HG03558 (cell line): Measurements from ENCODE around the gene ZEB1.
A peak's percentile ranks its signal among the peaks of the same experiment; 100 is the strongest.

Source experiments
- ATAC-seq: cut with Tn5 transposase; IDR thresholded peaks from one replicate; pipeline ENCODE4 v1.9.1; 2021; ENCODE audit warnings: moderate number of reproducible peaks; ENCODE audit not compliant: unreplicated experiment; ENCODE audit errors: extremely low read depth

Gene ZEB1

DNA sequence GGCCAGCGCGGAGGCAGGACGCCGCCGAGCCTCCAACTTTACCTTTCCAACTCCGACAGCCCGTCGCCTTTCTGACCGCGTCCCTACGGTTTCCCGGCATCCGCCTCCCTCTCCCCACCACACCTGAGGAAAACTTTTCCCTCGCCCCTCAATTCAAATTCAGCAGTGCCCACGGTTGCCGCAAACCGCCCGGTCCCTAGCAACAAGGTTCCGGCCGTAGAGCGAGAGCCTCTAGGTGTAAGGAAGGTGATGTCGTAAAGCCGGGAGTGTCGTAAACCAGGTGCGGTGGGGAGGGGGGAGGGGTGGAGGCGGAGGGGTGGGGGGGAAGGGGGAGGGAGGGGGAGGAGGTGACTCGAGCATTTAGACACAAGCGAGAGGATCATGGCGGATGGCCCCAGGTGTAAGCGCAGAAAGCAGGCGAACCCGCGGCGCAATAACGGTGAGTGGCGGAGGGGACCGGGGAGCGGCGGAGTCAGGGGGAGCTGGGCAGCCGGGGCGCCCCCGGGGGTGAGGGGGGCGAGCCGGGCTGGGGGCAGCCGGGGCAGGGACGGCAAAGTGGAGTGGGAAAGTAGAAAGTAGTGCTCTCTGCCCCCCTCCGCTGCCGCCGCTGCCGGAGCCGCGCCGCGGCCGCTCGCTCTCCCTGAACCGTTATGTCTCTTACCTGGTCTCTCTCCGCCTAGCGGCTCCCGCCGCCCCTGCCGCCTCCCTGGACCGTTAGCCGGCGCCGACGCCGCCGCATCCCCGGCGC lies at the start of gene ZEB1:
Gene ZEB1, plus strand, starts transcription at position 363 of the 748 bp plus-strand sequence. Its CDS starts 19 bp downstream, at position 382.
- peak; percentile 21 for ATAC-seq

DNA sequence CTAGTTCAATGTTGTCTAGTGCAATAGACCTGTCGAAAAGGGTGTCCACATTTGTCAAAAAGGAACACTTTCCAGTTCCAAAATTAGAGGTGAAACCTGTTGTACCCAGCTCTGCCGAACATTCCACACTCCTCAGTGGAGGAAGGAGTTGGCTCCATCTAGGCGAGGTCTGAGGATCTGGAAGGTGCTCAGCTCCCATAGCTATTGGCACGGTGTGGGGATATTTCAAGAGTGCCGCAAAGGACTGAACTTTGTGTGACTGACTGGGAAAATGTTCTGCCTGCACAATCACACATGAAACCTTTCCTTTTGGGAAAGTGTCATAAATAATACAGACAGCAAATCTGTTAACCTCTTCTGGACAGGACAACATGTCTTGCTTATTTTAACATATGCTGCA lies 48.1 kb upstream of the ZEB1 start:
- no peak for ATAC-seq

DNA sequence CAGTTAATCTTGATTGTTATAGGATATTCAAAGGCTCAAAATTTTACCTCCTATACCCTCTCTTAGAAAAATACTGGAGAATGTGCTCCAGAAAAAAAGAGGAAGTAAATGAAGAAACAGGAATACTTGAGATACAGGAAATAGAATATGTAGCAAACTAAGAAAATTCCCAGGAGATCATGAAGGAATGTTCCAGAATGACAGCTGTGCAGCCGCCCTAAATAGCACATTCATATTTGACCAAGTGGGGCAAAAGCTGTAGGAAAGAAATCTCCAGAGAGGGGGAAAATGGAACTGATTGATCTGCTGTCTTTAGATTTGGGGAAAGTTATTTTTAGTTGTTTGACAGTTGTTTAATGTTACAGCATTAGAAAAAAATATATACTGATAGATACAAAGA lies 46.2 kb upstream of the ZEB1 start:
- ATAC-seq = no peak

DNA sequence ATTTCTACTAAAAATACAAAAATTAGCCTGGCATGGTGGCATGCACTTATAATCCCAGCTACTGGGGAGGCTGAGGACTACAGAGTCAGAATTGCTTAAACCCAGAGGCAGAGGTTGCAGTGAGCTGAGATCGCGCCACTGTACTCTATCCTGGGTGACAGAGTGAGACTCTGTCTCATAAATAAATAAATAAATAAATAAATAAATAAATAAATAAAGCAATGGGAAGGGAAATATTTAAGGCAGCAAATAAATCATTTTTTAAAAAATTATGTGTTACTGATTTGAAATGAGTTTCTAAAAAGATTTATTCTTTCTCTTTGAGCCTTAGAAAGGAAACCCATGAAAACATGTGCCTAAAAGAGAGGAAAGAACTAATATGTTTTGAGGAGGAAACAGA lies 45.2 kb upstream of the ZEB1 start:
- no peak for ATAC-seq

DNA sequence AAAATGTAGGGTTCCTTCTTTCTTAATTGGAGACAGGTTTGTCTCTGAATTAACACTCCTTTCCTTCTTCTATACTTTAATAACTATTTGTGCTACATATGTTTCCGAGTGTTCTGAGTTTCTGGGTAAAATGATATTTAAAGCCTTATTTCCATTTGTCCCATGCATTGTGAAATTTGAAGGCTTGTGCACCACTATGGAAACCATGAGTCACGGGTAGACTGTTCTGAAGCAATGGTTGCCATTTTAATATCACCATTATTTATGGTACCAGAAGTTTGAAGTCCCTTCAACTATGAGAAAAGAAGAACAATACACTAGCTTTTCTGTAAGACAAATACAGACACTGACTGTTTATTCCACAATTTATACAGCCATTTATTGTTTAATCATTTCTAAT lies 44.7 kb upstream of the ZEB1 start:
- ATAC-seq = no peak

DNA sequence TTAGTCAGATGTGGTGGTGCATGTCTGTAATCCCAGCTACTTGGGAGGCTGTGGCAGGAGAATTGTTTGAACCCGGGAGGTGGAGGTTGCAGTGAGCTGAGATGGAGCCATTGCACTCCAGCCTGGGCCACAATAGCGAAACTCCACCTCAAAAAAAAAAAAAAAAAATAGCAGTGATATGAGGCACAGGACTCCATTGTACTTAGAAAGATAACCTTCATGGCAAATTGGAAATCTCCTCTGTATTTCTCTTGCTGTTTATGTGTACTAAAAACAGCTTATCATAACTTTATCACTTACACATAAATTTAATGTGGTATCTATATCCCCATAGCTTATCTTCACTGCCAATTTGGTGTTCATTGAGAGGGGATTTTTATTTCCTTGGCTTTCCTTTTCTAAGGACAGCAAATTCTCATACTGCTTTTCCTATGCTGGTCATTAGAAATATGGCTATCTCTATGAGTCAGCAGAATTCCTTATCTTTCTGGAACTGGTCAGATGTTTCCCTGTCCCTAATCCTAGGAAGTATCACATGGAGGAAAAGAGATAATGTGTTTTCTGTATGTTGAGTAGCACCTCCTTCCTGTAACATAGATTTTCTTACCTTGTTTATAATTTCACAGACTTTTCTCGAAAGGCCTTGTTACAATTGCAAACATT lies 40.6 kb upstream of the ZEB1 start:
- ATAC-seq = no peak

DNA sequence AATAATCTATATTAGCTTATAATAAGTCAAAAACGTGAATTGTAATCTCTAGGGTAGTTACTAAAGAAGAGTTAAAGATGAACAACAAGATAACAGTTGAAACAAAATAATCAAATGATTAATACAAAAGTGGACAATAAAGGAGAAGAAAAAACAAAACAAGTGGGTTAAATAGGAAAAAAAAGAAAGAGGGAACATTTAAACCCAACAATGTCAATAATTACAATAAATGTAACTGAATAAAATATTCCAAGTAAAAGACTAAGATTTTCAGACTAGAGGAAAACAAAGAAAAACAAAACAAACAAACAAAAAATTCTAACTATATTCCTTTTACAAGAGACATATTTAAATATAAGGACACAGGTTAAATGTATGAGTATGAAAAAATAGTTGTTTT lies 38.0 kb upstream of the ZEB1 start:
- ATAC-seq = no peak

DNA sequence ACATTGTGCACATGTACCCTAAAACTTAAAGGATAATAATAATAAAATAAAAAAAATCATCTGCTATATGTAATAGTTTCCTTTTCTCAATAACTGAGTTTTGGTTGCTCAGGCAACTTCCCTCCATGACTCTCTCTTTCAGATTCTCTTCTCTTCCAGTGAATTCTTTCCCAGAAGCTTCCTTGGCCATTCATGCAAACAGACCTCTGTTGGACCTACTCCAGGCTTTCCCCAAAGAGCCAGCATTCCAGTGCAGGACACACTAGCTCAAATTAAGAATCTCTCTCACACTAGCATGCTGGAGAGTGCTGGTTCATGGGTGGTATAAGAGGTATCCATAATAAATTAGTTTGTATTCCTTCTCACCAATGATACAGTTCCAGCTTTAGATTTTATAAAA lies 31.0 kb upstream of the ZEB1 start:
- no peak for ATAC-seq

DNA sequence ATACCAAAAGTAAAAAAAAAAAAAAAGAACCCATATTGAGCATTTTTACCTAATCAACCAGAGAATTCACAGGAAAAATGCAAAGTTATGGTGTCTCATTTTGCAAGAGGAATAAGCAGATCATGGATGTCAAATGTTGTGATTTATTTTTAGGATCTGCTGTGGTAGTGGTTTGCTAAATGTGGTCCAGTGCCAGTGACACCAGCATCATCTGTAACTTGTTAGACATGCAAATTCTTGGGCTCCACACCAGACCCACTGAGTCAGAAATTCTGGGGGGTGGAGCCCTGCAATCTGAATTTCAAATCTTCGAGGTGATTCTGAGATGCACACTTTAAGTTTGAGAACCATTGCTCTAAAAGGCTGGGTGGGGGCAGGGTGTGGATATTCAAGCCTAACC lies 30.1 kb upstream of the ZEB1 start:
- ATAC-seq = no peak

DNA sequence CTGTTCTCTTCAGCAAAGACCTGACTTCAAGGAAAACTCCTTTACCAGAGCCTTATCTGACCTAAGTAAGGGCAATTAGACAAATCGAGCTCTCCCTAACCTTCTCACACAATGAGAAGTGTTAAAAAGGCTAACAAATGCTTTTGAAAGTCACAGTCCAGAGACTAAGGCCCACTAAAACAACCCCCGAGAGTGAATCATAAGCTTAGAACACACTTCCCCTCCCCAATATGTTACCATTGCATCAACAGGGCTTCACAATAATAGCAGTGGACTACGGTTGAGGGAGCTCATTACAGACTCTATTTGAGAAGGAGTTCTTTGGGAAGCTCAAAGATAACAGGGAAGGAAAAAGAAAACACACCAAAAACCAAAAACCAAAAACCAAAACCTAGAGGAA lies 28.6 kb upstream of the ZEB1 start:
- ATAC-seq = no peak

DNA sequence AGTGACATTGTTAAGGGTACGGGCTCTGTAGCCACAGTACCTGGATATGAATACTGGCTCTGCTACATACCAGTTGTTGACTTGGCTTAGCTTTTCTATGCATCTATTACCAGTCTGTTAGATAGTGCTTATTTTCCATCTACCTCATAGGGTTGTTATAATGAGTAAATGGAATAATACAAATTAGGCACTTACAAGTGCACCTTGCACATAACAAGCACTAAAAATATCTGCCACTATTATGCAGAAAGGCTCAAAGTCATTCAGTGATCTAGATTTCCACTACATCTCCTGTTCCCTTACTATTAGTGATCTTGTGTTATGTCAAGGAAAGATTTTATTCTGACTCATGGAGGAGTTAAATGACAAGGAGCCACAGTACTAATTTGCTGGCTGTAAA lies 27.9 kb upstream of the ZEB1 start:
- no peak for ATAC-seq

DNA sequence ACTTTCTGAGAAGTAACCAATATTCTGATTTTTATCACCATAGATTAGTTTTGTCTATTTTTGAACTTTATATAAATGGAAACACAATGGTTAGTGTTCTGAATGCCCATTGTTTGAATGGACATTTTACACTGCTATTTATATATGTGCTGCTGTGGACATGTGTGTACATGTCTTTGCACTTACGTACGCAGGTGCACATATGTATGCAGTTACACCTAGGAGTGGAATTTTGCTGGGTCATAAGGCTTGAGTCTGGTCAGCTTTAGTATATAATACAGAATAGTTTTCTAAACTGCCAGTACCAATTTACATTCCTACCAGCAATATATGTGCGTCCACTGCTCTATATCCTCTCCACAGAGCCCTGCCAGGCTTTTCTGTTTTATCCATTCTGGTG lies 24.5 kb upstream of the ZEB1 start:
- no peak for ATAC-seq

DNA sequence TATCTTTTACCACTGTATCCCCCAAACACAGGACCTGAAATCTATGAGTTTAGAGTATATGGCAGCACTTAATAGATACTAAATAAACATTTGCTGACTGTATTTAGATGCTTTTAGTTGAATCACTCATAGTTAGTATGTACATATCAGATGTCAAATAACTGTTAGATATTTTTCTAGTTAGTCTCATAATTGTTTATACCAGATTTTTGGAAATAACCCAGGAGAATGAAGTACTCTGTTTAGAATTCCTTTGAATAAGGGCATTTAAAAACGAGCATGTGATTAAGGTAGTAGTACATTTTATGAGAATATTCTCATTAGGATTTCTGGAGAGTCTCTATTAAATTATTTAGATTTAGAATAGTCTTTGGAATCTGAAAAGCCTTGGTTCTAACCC lies 22.3 kb upstream of the ZEB1 start:
- no peak for ATAC-seq

DNA sequence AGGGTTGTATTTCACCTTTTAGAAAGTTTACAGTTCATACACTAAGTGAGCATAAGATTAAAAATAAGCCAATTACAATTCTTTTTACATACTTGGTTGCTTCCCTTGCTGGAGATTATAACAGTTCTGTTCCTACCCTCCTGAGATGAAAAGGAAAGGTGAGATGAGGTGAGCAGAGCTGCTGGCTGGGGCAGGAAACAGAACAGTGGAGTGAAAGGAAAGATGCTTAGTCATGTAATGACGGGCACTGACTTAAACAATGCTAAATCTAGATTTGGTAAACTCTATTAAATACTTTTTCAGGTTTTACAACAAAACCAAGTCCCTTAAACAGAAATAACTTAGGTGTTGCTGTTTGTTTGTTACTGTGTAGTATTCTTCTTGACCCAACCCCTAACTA lies 19.9 kb upstream of the ZEB1 start:
- no peak for ATAC-seq

DNA sequence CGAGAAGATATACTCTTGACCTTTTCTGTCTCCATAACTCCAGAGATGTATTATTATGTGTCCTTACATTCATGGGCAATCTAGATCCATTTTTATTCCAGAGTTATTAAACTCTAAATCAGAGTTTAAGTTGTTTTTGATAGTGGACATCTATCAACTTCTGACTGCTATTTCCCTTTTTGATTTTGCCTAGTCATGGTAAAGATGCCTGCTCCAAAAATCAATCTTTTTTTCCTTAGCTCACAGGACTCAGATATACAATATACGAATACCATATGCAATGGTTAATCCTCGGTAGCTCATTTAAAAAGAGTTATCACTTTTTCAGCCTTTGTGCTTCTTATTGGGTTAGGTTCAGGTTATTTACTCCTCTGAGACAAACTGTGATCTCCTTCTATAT lies 15.8 kb upstream of the ZEB1 start:
- no peak for ATAC-seq

DNA sequence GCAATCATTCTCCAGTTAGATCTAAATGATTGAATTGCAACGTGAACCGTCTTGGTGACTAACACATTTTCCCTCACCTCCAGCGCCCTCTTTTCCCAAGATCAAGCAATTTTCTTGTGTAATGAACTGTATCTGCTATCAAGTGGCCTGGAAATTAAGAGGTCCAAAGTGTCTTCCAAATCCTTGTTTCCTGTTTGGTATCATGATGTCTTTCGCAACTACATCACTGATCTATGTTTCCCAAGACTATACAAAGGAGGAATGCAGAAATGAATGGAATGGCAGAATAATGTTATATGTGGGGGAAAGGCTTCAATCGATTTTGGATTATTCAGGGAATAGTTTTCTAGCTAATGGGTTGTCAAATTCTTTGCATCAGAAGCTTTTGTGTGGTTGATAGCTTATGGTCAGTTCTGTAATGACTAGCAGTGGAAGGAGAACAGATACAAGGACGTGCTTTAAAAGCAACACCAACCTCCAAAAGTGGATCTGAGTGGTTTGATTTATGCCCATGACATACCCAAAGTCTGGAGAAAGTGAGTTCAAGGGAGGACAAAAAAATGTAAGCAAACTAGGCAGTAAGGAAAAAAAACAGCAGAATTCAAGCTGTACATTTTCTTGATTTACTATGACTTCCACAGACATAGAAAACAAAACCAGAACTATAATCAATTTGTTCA lies 14.6 kb upstream of the ZEB1 start:
- no peak for ATAC-seq

DNA sequence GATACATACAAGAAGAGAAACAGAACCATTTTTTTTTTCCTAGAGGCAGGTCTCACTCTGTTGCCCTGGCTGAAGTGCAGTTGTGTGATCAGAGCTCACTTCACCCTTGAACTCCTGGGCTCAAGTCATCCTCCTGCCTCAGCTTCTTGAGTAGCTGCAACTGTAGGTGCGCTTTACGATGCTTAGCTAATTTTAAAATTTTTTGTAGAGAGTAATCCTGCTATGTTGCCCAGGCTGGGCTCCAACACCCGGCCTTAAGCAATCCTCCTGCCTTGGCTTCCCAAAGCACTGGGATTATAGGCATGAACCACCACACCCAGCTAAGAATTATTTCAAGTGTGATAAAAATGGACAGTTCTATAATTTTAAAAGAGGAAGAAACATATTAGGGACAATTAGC lies 5.6 kb upstream of the ZEB1 start:
- ATAC-seq = no peak

DNA sequence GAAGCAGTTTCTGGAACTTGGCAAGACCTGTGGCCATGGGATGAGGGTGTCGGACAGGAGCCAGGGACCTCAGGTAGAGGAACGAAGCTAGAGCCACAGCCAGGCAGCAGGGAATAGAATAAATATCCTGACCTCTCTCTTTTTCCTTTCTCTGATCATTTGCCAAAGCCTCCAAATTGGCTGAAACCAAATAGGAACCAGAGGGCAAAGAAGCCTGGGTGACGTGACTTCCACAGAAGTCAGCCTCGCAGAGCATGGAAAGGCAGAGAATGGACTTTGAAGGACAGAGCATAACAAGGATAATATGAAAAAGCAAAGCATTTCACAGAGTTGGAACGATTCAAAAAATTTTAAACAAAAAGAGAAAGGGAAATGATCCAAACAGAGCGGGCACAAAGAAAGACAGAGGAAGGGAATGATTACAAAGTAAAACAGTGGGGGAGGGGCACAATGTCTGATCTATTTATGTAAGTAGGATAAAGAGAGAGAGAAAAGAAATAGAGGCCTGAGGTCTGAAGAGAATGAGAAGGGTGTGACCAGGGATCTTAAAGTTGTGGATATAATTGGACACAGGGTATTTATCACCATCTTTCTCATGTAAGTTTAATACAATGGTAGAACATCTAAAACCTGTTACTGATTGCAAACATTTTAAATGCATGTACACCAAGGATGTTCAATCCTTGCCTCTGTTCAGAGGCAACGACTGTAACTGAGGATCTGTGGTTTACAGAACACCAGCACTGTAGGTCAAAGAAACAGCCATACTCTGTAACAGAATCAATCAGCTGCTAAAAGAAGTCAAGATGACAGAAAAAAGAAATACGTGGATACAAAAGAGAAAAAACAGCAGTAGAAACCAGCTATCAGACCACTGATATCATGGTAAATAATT lies 4.5 kb upstream of the ZEB1 start:
- no peak for ATAC-seq

DNA sequence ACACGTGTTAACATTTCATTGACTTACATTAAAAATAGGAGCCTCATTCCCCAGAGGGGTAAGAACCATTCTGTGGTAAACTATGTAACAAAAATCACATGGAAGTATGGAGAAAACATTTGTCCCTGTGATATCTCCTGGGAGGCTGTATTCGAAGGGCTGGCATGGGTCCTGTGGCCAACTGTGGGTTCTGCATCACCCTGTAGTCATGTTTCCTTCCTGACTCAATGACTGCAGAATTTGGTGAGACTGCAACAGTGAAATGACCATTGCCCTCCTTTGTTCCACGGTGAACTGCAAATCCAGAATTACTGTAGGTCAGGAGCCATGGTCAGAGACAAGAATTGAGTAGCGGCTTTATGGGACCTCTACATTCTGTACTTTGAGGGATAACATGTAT lies 3.6 kb upstream of the ZEB1 start:
- ATAC-seq = no peak

DNA sequence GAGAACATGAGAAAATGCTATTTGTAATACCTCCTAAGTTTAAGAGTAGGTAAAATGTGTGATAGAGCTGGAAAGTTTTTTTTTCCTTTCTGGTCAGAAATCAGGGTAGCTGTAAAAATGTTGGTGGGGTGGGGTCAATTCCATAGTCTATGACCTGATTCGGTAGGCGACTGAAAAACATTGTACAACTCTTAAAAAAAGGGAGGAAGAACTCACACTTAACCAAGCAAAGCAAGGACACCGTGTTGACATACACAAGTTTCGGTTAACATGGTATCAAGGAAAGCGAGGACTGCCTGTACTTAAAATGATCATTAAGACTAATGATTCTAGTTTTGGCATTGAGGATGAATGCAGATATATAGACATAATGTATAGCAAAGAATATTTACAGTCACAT lies 1.8 kb upstream of the ZEB1 start:
- ATAC-seq = no peak
